Measurements from ENCODE around the gene SIX4. TPM values are rescaled to one million over a fixed set of nuclear protein-coding genes. Genes with fewer than 3 reads are reported as not detected.

Gene SIX4
- total and polyA plus RNA-seq, 2 experiments from 2014 or later: 6.2 to 46.9 TPM

GRCh38 chr14:60707858-60708257, 16.3 kb downstream of the SIX4 start:
- Mint-ChIP-seq H3K9me3 (no peaks in the 10 kb centered on the region), H3K27ac (peak overlapping the region; percentile 25; the same call in 1 of the 2 replicates), H3K36me3 (ENCODE audit: low read depth) (no peaks in the 10 kb centered on the region), H3K27me3 (ENCODE audit: insufficient read depth, low read depth, poor library complexity) (no peaks in the 10 kb centered on the region), H3K4me1 (peaks cover 14% of the 10 kb centered on the region), H3K4me3 (no peak overlapping the region)
- Histone ChIP-seq H3K27ac (ENCODE audit: low read depth) (no peak overlapping the region), H3K9me2 (ENCODE audit: insufficient read depth) (no peaks in the 10 kb centered on the region), H3K4me2 (no peak overlapping the region), H3K79me2 (replicated peaks; ENCODE audit: insufficient read depth) (peaks cover 11% of the 10 kb centered on the region; the same call in 1 of the 2 replicates), H3K27me3 (ENCODE audit: insufficient read depth) (no peaks in the 10 kb centered on the region), H4K20me1 (replicated peaks; ENCODE audit: insufficient read depth) (no peaks in the 10 kb centered on the region; the same call in 1 of the 2 replicates), H2AFZ (no peak overlapping the region), H3K36me3 (ENCODE audit: insufficient read depth) (no peaks in the 10 kb centered on the region; the same call in 1 of the 2 replicates), H3K4me1 (ENCODE audit: insufficient read depth) (peaks cover 12% of the 10 kb centered on the region), H3F3A (replicated peaks; ENCODE audit: low read depth) (no peaks in the 10 kb centered on the region), H3K4me3 (no peak overlapping the region)
- TF ChIP-seq EZH2phosphoT487 (IDR thresholded peaks at IDR 0.05; ENCODE audit: unreplicated experiment) (no peak), REST (IDR thresholded peaks at IDR 0.05; ENCODE audit: unreplicated experiment) (no peak), JUNB (IDR thresholded peaks at IDR 0.05; ENCODE audit: unreplicated experiment) (no peak), STAT1 (IDR thresholded peaks at IDR 0.05; ENCODE audit: unreplicated experiment) (no peak), ETS1 (IDR thresholded peaks at IDR 0.05) (no peak), ZNF331 (CRISPR knock-in tag; IDR thresholded peaks at IDR 0.05; ENCODE audit: low read depth) (no peak)
- TF ChIP-seq, protein P1, sequence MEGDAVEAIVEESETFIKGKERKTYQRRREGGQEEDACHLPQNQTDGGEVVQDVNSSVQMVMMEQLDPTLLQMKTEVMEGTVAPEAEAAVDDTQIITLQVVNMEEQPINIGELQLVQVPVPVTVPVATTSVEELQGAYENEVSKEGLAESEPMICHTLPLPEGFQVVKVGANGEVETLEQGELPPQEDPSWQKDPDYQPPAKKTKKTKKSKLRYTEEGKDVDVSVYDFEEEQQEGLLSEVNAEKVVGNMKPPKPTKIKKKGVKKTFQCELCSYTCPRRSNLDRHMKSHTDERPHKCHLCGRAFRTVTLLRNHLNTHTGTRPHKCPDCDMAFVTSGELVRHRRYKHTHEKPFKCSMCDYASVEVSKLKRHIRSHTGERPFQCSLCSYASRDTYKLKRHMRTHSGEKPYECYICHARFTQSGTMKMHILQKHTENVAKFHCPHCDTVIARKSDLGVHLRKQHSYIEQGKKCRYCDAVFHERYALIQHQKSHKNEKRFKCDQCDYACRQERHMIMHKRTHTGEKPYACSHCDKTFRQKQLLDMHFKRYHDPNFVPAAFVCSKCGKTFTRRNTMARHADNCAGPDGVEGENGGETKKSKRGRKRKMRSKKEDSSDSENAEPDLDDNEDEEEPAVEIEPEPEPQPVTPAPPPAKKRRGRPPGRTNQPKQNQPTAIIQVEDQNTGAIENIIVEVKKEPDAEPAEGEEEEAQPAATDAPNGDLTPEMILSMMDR (conservative IDR thresholded peaks at IDR 0.05; ENCODE audit: low read depth in 2 of 2): no peak
- peak; percentile 38; the same call in 2 of the 3 replicates for ATAC-seq
- DNase-seq (ENCODE audit: low spot score): peak; percentile 14

DNA sequence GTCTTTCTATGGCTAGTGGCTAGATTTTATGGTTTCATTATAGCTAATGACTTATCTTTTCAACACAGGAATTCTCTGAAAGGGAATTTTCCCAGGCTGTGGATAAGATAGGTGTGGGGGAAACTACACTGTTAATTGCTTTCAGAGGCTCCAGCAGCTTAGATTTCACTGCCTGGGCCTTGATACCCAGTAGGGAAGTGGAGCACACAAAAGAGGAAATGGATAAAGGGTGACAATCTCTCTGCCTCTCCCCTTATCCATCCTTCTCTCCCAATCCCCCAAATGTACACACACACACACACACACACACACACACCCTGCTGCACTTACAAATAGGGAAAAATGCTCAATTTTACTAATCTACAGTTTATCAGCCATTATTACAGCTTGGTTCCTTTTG, 19.1 kb downstream of the SIX4 start:
- H3K9me3 Mint-ChIP-seq: peaks cover 24% of the 10 kb centered on the region
- H3K27me3 Mint-ChIP-seq (ENCODE audit: insufficient read depth, low read depth, poor library complexity): no peaks in the 10 kb centered on the region
- DNase-seq (ENCODE audit: low spot score) (no peak), ATAC-seq (no peak)
- peaks cover 3% of the 10 kb centered on the region; the same call in 2 of the 3 replicates for H3K4me1 Mint-ChIP-seq
- H3K27ac Mint-ChIP-seq: no peak overlapping the region
- H3K79me2 ChIP-seq (replicated peaks; ENCODE audit: insufficient read depth): no peaks in the 10 kb centered on the region
- H3K36me3 Mint-ChIP-seq (ENCODE audit: low read depth): peaks cover 6% of the 10 kb centered on the region; the same call in 2 of the 3 replicates
- H3K4me2 ChIP-seq: no peak overlapping the region
- no peak overlapping the region for H3K27ac ChIP-seq (ENCODE audit: low read depth)
- H3K4me3 ChIP-seq: no peak overlapping the region
- no peaks in the 10 kb centered on the region; the same call in 1 of the 2 replicates for H3K36me3 ChIP-seq (ENCODE audit: insufficient read depth)
- H3F3A ChIP-seq (replicated peaks; ENCODE audit: low read depth): no peaks in the 10 kb centered on the region
- H3K4me3 Mint-ChIP-seq: no peak overlapping the region
- H3K4me1 ChIP-seq (ENCODE audit: insufficient read depth): no peaks in the 10 kb centered on the region
- no peaks in the 10 kb centered on the region for H3K9me2 ChIP-seq (ENCODE audit: insufficient read depth)
- no peaks in the 10 kb centered on the region for H4K20me1 ChIP-seq (replicated peaks; ENCODE audit: insufficient read depth)
- H3K27me3 ChIP-seq (ENCODE audit: insufficient read depth): no peaks in the 10 kb centered on the region
- H2AFZ ChIP-seq: no peak overlapping the region
- TF ChIP-seq ETS1 (IDR thresholded peaks at IDR 0.05): no peak
- no peak for TF ChIP-seq STAT1 (IDR thresholded peaks at IDR 0.05; ENCODE audit: unreplicated experiment)
- TF ChIP-seq, protein P1 (conservative IDR thresholded peaks at IDR 0.05; ENCODE audit: low read depth in 2 of 2): no peak
- no peak for TF ChIP-seq EZH2phosphoT487 (IDR thresholded peaks at IDR 0.05; ENCODE audit: unreplicated experiment)
- no peak for TF ChIP-seq POLR2AphosphoS5 (IDR thresholded peaks at IDR 0.05; ENCODE audit: low read depth)
- TF ChIP-seq ZNF114 (CRISPR knock-in tag; IDR thresholded peaks at IDR 0.05): no peak
- no peak for TF ChIP-seq ZNF331 (CRISPR knock-in tag; IDR thresholded peaks at IDR 0.05; ENCODE audit: low read depth)
